Thymus (tissue), 11 donors: ENCODE data around the gene WDR33. TPM values are rescaled to one million over a fixed set of nuclear protein-coding genes. Genes with fewer than 3 reads are reported as not detected.

Source experiments
- DNase-seq, 9 donors: peaks; one replicate each; pipeline ENCODE4 v3.0.0-alpha.2; 2013; ENCODE audit warnings: low spot score in 9 of 9, low read depth in 6 of 9, missing footprints in 1 of 9
- H3K27ac ChIP-seq, 2 donors: one replicate each; pipeline ENCODE4 v1.5.1; 2013; ENCODE audit warnings: control low read depth in 1 of 2, low read depth in 1 of 2, low read length in 1 of 2, mild to moderate bottlenecking in 1 of 2, moderate library complexity in 1 of 2
- H3K27me3 ChIP-seq, 2 donors: one replicate each; pipeline ENCODE4 v1.5.1; 2013; ENCODE audit warnings: low read length in 1 of 2; ENCODE audit not compliant: control insufficient read depth in 2 of 2, insufficient read depth in 1 of 2
- H3K36me3 ChIP-seq, 2 donors: one replicate each; pipeline ENCODE4 v1.5.1; 2013; ENCODE audit warnings: low read length in 1 of 2, mild to moderate bottlenecking in 1 of 2, moderate library complexity in 1 of 2; ENCODE audit not compliant: control insufficient read depth in 2 of 2, insufficient read depth in 2 of 2
- H3K4me1 ChIP-seq, 2 donors: one replicate each; pipeline ENCODE4 v1.5.1; 2013; ENCODE audit warnings: low read length in 2 of 2; ENCODE audit not compliant: control insufficient read depth in 2 of 2, insufficient read depth in 2 of 2
- H3K4me3 ChIP-seq, 2 donors: one replicate each; pipeline ENCODE4 v1.5.1; 2013; ENCODE audit warnings: low read length in 2 of 2, control low read depth in 1 of 2, mild to moderate bottlenecking in 1 of 2
- H3K9me3 ChIP-seq, 2 donors: one replicate each; pipeline ENCODE4 v1.5.1; 2013; ENCODE audit warnings: low read length in 1 of 2, mild to moderate bottlenecking in 1 of 2; ENCODE audit not compliant: control insufficient read depth in 2 of 2, insufficient read depth in 1 of 2
- WGBS: extraction: QIAGEN DNeasy Blood & Tissue Kit; methylation state at CpG from one replicate; pipeline ENCODE4 v1.1.7; 2013; 5-methylcytosine and 5-hydroxymethylcytosine counted together
- polyA plus RNA-seq: library from polyadenylated mRNA; stranded (reverse); fragments of 200-250 nt; gene quantifications from one replicate; pipeline ENCODE4 v1.2.3, GENCODE V29; 2013
- total RNA-seq: library from RNA; stranded (reverse); fragments of 120-200 nt; gene quantifications from one replicate; pipeline ENCODE4 v1.2.4, GENCODE V29; 2013
- donor health status: healthy.

The WDR33 gene
- total and polyA plus RNA-seq, 2 donors: 26.4 to 39.0 TPM

- DNase-seq: no peak
- H3K36me3 ChIP-seq: no peaks in the 10 kb centered on the region
- peaks cover 0 to 23% of the 10 kb centered on the region in 2 donors for H3K27me3 ChIP-seq
- no peaks in the 10 kb centered on the region for H3K9me3 ChIP-seq
- H3K4me3 ChIP-seq: no peak overlapping the region
- H3K4me1 ChIP-seq: peaks cover 0 to 12% of the 10 kb centered on the region in 2 donors
- no peak overlapping the region for H3K27ac ChIP-seq
Measured at GRCh38 chr2:127683056-127683455, 127.9 kb downstream of the WDR33 start.

DNA sequence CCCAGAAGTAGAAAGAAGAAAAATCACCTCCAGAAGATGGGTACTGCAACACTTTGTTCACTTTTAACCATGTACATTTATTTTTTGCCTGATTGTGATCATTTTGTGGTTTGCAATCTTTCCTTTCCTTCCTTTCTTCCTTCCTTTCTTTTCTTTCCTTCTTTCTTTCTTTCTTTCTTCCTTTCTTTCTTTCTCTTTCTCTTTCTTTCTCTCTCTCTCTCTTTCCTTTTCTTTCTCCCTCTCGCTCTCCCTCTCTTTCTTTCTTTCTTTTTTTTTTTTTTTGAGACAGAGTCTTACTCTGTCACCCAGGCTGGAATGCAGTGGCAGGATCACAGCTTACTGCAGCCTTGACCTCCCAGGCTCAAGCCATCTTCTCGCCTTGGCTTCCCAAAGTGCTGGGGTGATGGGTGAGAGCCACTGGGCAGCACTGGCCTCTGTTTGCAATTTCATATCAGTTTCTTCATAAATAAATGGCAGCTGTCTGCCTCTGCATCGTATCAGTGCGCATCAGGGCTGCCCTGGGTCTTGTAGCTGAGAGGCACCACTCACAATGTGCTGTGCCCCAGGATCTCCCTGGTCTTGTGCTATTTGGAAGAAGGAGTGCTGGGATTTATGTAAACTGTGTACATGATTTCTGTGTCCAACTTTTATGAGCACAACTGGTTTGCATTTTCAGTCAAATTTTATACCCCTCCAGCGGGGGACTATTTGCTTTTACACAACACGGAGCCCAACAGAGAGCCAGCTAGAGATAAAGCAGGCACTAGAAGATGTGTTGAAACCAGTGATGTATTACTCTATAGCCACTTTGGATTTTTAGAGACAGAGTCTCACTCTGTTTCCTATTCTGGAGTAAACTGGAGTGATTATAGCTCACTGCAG is 128.8 kb downstream of the WDR33 start:
- no peak overlapping the region for H3K4me3 ChIP-seq
- peaks cover 0 to 12% of the 10 kb centered on the region in 2 donors for H3K4me1 ChIP-seq
- no peak for DNase-seq
- no peaks in the 10 kb centered on the region for H3K36me3 ChIP-seq
- H3K9me3 ChIP-seq: no peaks in the 10 kb centered on the region
- H3K27me3 ChIP-seq: peaks cover 4 to 31% of the 10 kb centered on the region in 2 donors
- WGBS: 97% methylated on average over 6 of the region's 6 CpGs
- no peak overlapping the region for H3K27ac ChIP-seq

DNA sequence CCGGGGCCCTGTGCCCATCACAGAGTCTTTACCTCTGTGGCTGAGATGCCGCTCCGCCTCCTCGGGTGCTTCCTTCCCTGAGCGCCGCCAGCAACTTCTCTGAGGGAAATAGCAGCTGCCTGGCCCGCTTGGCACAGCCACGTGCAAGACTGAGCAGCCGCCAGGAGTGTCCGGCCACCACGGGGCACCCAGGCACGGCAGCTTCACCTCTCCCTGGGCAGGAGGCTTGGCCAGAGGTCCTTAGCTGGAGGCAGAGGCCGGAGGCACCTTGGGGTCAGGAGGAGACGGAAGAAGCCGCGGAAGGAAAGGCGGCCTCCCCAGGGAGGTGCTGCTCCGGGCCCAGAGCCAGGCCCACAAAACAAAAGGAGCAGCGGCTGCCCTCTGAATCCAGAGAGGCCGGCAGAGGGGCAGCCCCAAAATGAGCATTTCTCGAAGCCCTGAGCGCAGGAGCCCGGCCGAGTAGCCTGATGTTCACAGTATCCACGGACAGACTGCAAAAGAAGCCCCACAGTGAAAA is 129.6 kb downstream of the WDR33 start:
- DNase-seq: no peak
- H3K4me1 ChIP-seq: peaks cover 0 to 12% of the 10 kb centered on the region in 2 donors
- no peak overlapping the region for H3K4me3 ChIP-seq
- H3K27me3 ChIP-seq: peaks cover 4 to 39% of the 10 kb centered on the region in 2 donors
- H3K27ac ChIP-seq: no peak overlapping the region
- no peaks in the 10 kb centered on the region for H3K9me3 ChIP-seq
- 66% methylated on average over 25 of the region's 25 CpGs for WGBS
- no peaks in the 10 kb centered on the region for H3K36me3 ChIP-seq

DNA sequence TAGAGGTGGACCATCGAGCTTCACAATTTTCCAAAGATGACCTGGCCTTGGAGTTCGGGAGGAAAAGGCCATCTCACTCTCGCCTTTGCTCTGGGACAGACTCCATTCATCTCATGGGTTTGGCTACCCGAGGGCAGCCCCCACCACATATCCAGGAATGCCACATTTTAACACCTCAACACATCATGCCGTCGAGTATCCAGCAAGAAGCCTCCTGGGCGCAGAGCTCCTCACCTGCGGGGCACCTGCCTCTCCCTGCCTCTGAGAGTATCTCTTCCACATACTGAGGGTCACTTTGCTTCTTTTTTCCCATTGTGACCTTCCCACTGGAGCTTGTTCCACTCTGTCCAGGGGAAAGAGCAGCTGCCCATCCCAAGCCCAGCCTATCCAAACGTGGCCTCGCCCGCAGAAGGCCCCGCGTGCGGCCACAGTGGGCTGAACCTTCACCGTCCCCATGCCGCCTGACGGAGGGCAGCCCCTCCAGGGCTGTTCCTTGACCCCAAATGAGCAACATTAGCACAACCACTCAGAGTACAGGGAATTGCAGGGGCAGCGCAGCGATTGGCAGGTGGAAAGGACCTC is 130.2 kb downstream of the WDR33 start:
- H3K36me3 ChIP-seq: no peaks in the 10 kb centered on the region
- no peaks in the 10 kb centered on the region for H3K9me3 ChIP-seq
- H3K27me3 ChIP-seq: peaks cover 5 to 45% of the 10 kb centered on the region in 2 donors
- 93% methylated on average over 19 of the region's 19 CpGs for WGBS
- DNase-seq: no peak
- no peak overlapping the region for H3K4me3 ChIP-seq
- H3K27ac ChIP-seq: no peak overlapping the region
- peaks cover 0 to 14% of the 10 kb centered on the region in 2 donors for H3K4me1 ChIP-seq

GRCh38 chr2:127679680-127680361 is 131.2 kb downstream of the WDR33 start:
- Histone ChIP-seq H3K27ac (no peak overlapping the region), H3K4me3 (no peak overlapping the region), H3K4me1 (peaks cover under 1 to 18% of the 10 kb centered on the region in 2 donors), H3K36me3 (no peaks in the 10 kb centered on the region), H3K27me3 (peaks cover 13 to 54% of the 10 kb centered on the region in 2 donors), H3K9me3 (no peaks in the 10 kb centered on the region)
- peak in 1 of 9 donors; percentile 28 for DNase-seq
- 89% methylated on average over 15 of the region's 15 CpGs for WGBS

- no peak overlapping the region for H3K4me3 ChIP-seq
- H3K27me3 ChIP-seq: peaks cover 21 to 62% of the 10 kb centered on the region in 2 donors
- DNase-seq: no peak
- no peaks in the 10 kb centered on the region for H3K36me3 ChIP-seq
- no peak overlapping the region for H3K27ac ChIP-seq
- no peaks in the 10 kb centered on the region for H3K9me3 ChIP-seq
- peaks cover 2 to 24% of the 10 kb centered on the region in 2 donors for H3K4me1 ChIP-seq
- WGBS: 96% methylated on average over 6 of the region's 6 CpGs
Measured at GRCh38 chr2:127678991-127679390, 132.0 kb downstream of the WDR33 start.

GRCh38 chr2:127678531-127678930 is 132.4 kb downstream of the WDR33 start:
- Histone ChIP-seq H3K36me3 (no peaks in the 10 kb centered on the region), H3K9me3 (no peaks in the 10 kb centered on the region), H3K4me3 (no peak overlapping the region), H3K4me1 (peaks cover 2 to 24% of the 10 kb centered on the region in 2 donors), H3K27me3 (peaks cover 24 to 66% of the 10 kb centered on the region in 2 donors), H3K27ac (no peak overlapping the region)
- WGBS: 95% methylated on average over 10 of the region's 10 CpGs
- DNase-seq: no peak

- Histone ChIP-seq H3K9me3 (no peaks in the 10 kb centered on the region), H3K27me3 (peaks cover 29 to 83% of the 10 kb centered on the region in 2 donors), H3K36me3 (no peaks in the 10 kb centered on the region), H3K4me1 (peaks cover 2 to 24% of the 10 kb centered on the region in 2 donors), H3K27ac (no peak overlapping the region), H3K4me3 (no peak overlapping the region)
- no peak for DNase-seq
- WGBS: 98% methylated on average over 2 of the region's 2 CpGs
Measured at GRCh38 chr2:127676906-127677305, 134.1 kb downstream of the WDR33 start.
